ENCODE data around the gene CIRBP.

The CIRBP gene
- total RNA-seq, result 337 to 379 (median 369) reads per million in 4 donors

- peak; percentile 99 for DNase-seq
Measured at GRCh38 chr19:1269065-1269477, at the start of gene CIRBP. Gene CIRBP, plus strand, starts transcription at chr19:1269332. Its CDS starts 1,602 bp downstream, at chr19:1270934.

- no peak for DNase-seq
Measured at GRCh38 chr19:1219786-1220476, 49.2 kb upstream of the CIRBP start.

- no peak for DNase-seq
Measured at GRCh38 chr19:1220477-1220930, 48.6 kb upstream of the CIRBP start.

- no peak for DNase-seq
Measured at GRCh38 chr19:1220976-1221903, 47.9 kb upstream of the CIRBP start.

- DNase-seq, result no peak
Measured at GRCh38 chr19:1221904-1222255, 47.3 kb upstream of the CIRBP start.

- DNase-seq, result no peak
Measured at GRCh38 chr19:1222394-1222793, 46.7 kb upstream of the CIRBP start.

- DNase-seq, result no peak
Measured at GRCh38 chr19:1223018-1223855, 45.9 kb upstream of the CIRBP start.

- no peak for DNase-seq
Measured at GRCh38 chr19:1224047-1224825, 44.9 kb upstream of the CIRBP start.

- DNase-seq, result no peak
Measured at GRCh38 chr19:1224847-1225246, 44.3 kb upstream of the CIRBP start.

GRCh38 chr19:1225440-1226226 lies 43.5 kb upstream of the CIRBP start:
- no peak for DNase-seq

- no peak for DNase-seq
Measured at GRCh38 chr19:1226227-1226518, 43.0 kb upstream of the CIRBP start.

GRCh38 chr19:1226522-1227303 lies 42.4 kb upstream of the CIRBP start:
- DNase-seq, result no peak

GRCh38 chr19:1227304-1228054 lies 41.7 kb upstream of the CIRBP start:
- no peak for DNase-seq

GRCh38 chr19:1228161-1228957 lies 40.8 kb upstream of the CIRBP start:
- no peak for DNase-seq

- no peak for DNase-seq
Measured at GRCh38 chr19:1229056-1229923, 39.8 kb upstream of the CIRBP start.

GRCh38 chr19:1229924-1230782 lies 39.0 kb upstream of the CIRBP start:
- no peak for DNase-seq

All from T-helper 1 cell (primary cell).